Common myeloid progenitor, CD34-positive (primary cell): Measurements from ENCODE around the gene APPL2.

ENCODE experiments used
- CTCF ChIA-PET: fragments of 350-600 bp; sonication (Branson Sonifier 250); formaldehyde crosslinking; loops from one replicate; lab custom pipeline; 2021; ENCODE audit warnings: antibody characterized with exemption; lab: Charles Lee
- POLR2A ChIA-PET: fragments of 350-600 bp; sonication (Branson Sonifier 250); formaldehyde crosslinking; loops from one replicate; lab custom pipeline; 2021; ENCODE audit warnings: antibody characterized with exemption; lab: Charles Lee
- DNase-seq, 3 donors: peaks; one replicate each; pipeline versions ENCODE4 v3.0.0 to v3.0.0-alpha.2; 2013
- H3K27ac ChIP-seq, 2 experiments: 1 replicate in 1 of 2; 2 replicates in 1 of 2; pipeline ENCODE4 v1.7.0; 2013; ENCODE audit warnings: inconsistent platforms in 2 of 2, low read length in 2 of 2, mild to moderate bottlenecking in 2 of 2, low read depth in 1 of 2, moderate library complexity in 1 of 2; ENCODE audit not compliant: severe bottlenecking in 2 of 2, insufficient read depth in 1 of 2, poor library complexity in 1 of 2
- H3K27me3 ChIP-seq, 5 experiments: replicated peaks in 2 of 5; 1 replicate in 3 of 5; 2 replicates in 2 of 5; pipeline versions ENCODE4 v1.6.1 to v1.7.0; 2013; ENCODE audit warnings: low read length in 4 of 5, mild to moderate bottlenecking in 2 of 5, moderate library complexity in 2 of 5, inconsistent platforms in 1 of 5; ENCODE audit not compliant: insufficient read depth in 5 of 5, control insufficient read depth in 4 of 5
- H3K36me3 ChIP-seq, 4 experiments: 1 replicate in 2 of 4; 2 replicates in 2 of 4; pipeline versions ENCODE4 v1.6.1 to v1.7.0; 2013; ENCODE audit warnings: low read length in 3 of 4, control low read depth in 1 of 4, mild to moderate bottlenecking in 1 of 4; ENCODE audit not compliant: control insufficient read depth in 4 of 4, insufficient read depth in 4 of 4
- H3K4me1 ChIP-seq, 4 experiments: 1 replicate in 3 of 4; 2 replicates in 1 of 4; pipeline versions ENCODE4 v1.6.1 to v1.7.1; 2013; ENCODE audit warnings: low read length in 3 of 4, mild to moderate bottlenecking in 3 of 4, control low read depth in 1 of 4, inconsistent platforms in 1 of 4, moderate library complexity in 1 of 4; ENCODE audit not compliant: control insufficient read depth in 4 of 4, insufficient read depth in 4 of 4; ENCODE audit errors: control extremely low read depth in 1 of 4
- H3K4me3 ChIP-seq, 7 experiments: 1 replicate in 4 of 7; 2 replicates in 3 of 7; pipeline versions ENCODE4 v1.5.1 to v1.7.0; 2013; ENCODE audit warnings: mild to moderate bottlenecking in 7 of 7, low read length in 6 of 7, moderate library complexity in 6 of 7, inconsistent platforms in 2 of 7, low read depth in 2 of 7, control low read depth in 1 of 7; ENCODE audit not compliant: insufficient read depth in 4 of 7, control insufficient read depth in 1 of 7; ENCODE audit errors: extremely low read depth in 1 of 7
- H3K9me3 ChIP-seq, 5 experiments: 1 replicate in 4 of 5; 2 replicates in 1 of 5; pipeline versions ENCODE4 v1.6.1 to v1.7.1; 2013; ENCODE audit warnings: low read length in 4 of 5, mild to moderate bottlenecking in 2 of 5, inconsistent platforms in 1 of 5, low read depth in 1 of 5, moderate library complexity in 1 of 5; ENCODE audit not compliant: control insufficient read depth in 4 of 5, insufficient read depth in 2 of 5; ENCODE audit errors: control extremely low read depth in 1 of 5
- WGBS: methylation state at CpG from one replicate; pipeline ENCODE4 v1.1.5; 2013; ENCODE audit not compliant: insufficient coverage; 5-methylcytosine and 5-hydroxymethylcytosine counted together

The APPL2 gene

GRCh38 chr12:105157606-105158005, 78.4 kb downstream of the APPL2 start:
- no peak overlapping the region for H3K27ac ChIP-seq
- H3K4me1 ChIP-seq: no peaks in the 10 kb centered on the region
- no peak for DNase-seq
- no peaks in the 10 kb centered on the region for H3K27me3 ChIP-seq
- peaks cover 18 to 75% (median 43%) of the 10 kb centered on the region in 4 experiments for H3K36me3 ChIP-seq
- no peak overlapping the region for H3K4me3 ChIP-seq
- WGBS: 100% methylated on average over 1 of the region's 3 CpGs
- H3K9me3 ChIP-seq: no peaks in the 10 kb centered on the region
- POLR2A ChIA-PET: no interaction called here
- CTCF ChIA-PET: no interaction called here

GRCh38 chr12:105156260-105156659, 79.7 kb downstream of the APPL2 start:
- no peak overlapping the region for H3K4me3 ChIP-seq
- WGBS: no CpG with 5 or more reads among the region's 2 CpGs
- no peaks in the 10 kb centered on the region for H3K9me3 ChIP-seq
- no peaks in the 10 kb centered on the region for H3K27me3 ChIP-seq
- POLR2A ChIA-PET: no interaction called here
- CTCF ChIA-PET: interaction anchor here (0.6 kb wide), 1 partner anchor 43 kb away, joined by 3 read pairs; no protein-coding TSS in a partner anchor
- DNase-seq: no peak
- no peaks in the 10 kb centered on the region for H3K4me1 ChIP-seq
- peaks cover 17 to 75% (median 44%) of the 10 kb centered on the region in 4 experiments for H3K36me3 ChIP-seq
- H3K27ac ChIP-seq: no peak overlapping the region

- H3K27ac ChIP-seq: no peak overlapping the region
- WGBS: 100% methylated on average over 1 of the region's 3 CpGs
- H3K4me3 ChIP-seq: no peak overlapping the region
- no peak for DNase-seq
- H3K9me3 ChIP-seq: no peaks in the 10 kb centered on the region
- ChIA-PET CTCF (no interaction called here), POLR2A (no interaction called here)
- peaks cover 16 to 71% (median 41%) of the 10 kb centered on the region in 4 experiments for H3K36me3 ChIP-seq
- H3K4me1 ChIP-seq: no peaks in the 10 kb centered on the region
- no peaks in the 10 kb centered on the region for H3K27me3 ChIP-seq
Observed at GRCh38 chr12:105142259-105142658, 93.7 kb downstream of the APPL2 start.

GRCh38 chr12:105141320-105141922, 94.6 kb downstream of the APPL2 start:
- Histone ChIP-seq H3K36me3 (peaks cover 11 to 70% (median 40%) of the 10 kb centered on the region in 4 experiments), H3K4me1 (no peaks in the 10 kb centered on the region), H3K9me3 (no peaks in the 10 kb centered on the region), H3K27me3 (no peaks in the 10 kb centered on the region), H3K4me3 (no peak overlapping the region), H3K27ac (no peak overlapping the region)
- DNase-seq: no peak
- ChIA-PET POLR2A (interaction anchor here (0.7 kb wide), 1 partner anchor 72 kb away, joined by 3 read pairs; no protein-coding TSS in a partner anchor), CTCF (interaction anchor here (0.7 kb wide), 1 partner anchor 20 kb away, joined by 3 read pairs; no protein-coding TSS in a partner anchor)
- whole genome bisulfite sequencing: 100% methylated on average over 4 of the region's 6 CpGs

- POLR2A ChIA-PET: no interaction called here
- 100% methylated on average over 1 of the region's 2 CpGs for WGBS
- H3K36me3 ChIP-seq: peaks cover 14 to 72% (median 44%) of the 10 kb centered on the region in 4 experiments
- CTCF ChIA-PET: interaction anchor here (1.0 to 2.8 kb wide), 3 partner anchors 10 to 16 kb away, joined by 3 to 6 read pairs (median 5); no protein-coding TSS in a partner anchor
- no peaks in the 10 kb centered on the region for H3K4me1 ChIP-seq
- DNase-seq: no peak
- no peaks in the 10 kb centered on the region for H3K27me3 ChIP-seq
- no peak overlapping the region for H3K27ac ChIP-seq
- H3K4me3 ChIP-seq: no peak overlapping the region
- peaks cover 0 to 3% (median 0%) of the 10 kb centered on the region in 5 experiments for H3K9me3 ChIP-seq
Observed at GRCh38 chr12:105138248-105138647, 97.7 kb downstream of the APPL2 start.
